GM15510 (cell line): ENCODE results near the gene TNKS1BP1.

Experiments
- POLR2A ChIP-seq: IDR thresholded peaks from 3 replicates; pipeline ENCODE4 v1.6.1; 2011; ENCODE audit warnings: borderline replicate concordance; ENCODE audit not compliant: insufficient read length; ENCODE audit errors: extremely low read depth

The TNKS1BP1 gene

GRCh38 chr11:57340039-57340615, 15.4 kb upstream of the TNKS1BP1 start:
- no peak for TF ChIP-seq POLR2A

GRCh38 chr11:57339328-57339727, 14.6 kb upstream of the TNKS1BP1 start:
- TF ChIP-seq POLR2A = no peak

GRCh38 chr11:57338142-57338541, 13.4 kb upstream of the TNKS1BP1 start, which contains the start of gene P2RX3:
Gene P2RX3 (plus strand): TSS chr11:57338352. CDS start chr11:57338551, 199 bp downstream.
- TF ChIP-seq POLR2A = no peak

GRCh38 chr11:57336111-57336666, 11.4 kb upstream of the TNKS1BP1 start:
- TF ChIP-seq POLR2A = no peak

- peak; percentile 75 for TF ChIP-seq POLR2A
Measured at GRCh38 chr11:57335343-57336110, 10.8 kb upstream of the TNKS1BP1 start, which contains the start of gene SSRP1. Gene SSRP1 (minus strand): TSS chr11:57335892. CDS start chr11:57335121, 771 bp downstream.

GRCh38 chr11:57335023-57335342, 10.2 kb upstream of the TNKS1BP1 start:
- TF ChIP-seq POLR2A = no peak

- no peak for TF ChIP-seq POLR2A
Measured at GRCh38 chr11:57332694-57333440, 8.1 kb upstream of the TNKS1BP1 start.

- TF ChIP-seq POLR2A = no peak
Measured at GRCh38 chr11:57331720-57332119, 7.0 kb upstream of the TNKS1BP1 start.

GRCh38 chr11:57330029-57330428, 5.3 kb upstream of the TNKS1BP1 start:
- TF ChIP-seq POLR2A = no peak

- no peak for TF ChIP-seq POLR2A
Measured at GRCh38 chr11:57327721-57328120, 3.0 kb upstream of the TNKS1BP1 start.

- TF ChIP-seq POLR2A = no peak
Measured at GRCh38 chr11:57325735-57326048, 940 bp upstream of the TNKS1BP1 start.

- TF ChIP-seq POLR2A = no peak
Measured at GRCh38 chr11:57324154-57324885, 432 bp downstream of the TNKS1BP1 start.

- TF ChIP-seq POLR2A = no peak
Measured at GRCh38 chr11:57323855-57324153, 948 bp downstream of the TNKS1BP1 start.

GRCh38 chr11:57323167-57323854, 1.4 kb downstream of the TNKS1BP1 start:
- no peak for TF ChIP-seq POLR2A
